Choroid plexus epithelial cell (primary cell): Measurements from ENCODE around the gene SMIM33.
"Not testable (repeated sequence)": the region's sequence is repeated elsewhere in the genome, so short reads cannot be mapped to it uniquely, and the experiment has no call there.

Source experiments
- DNase-seq: peaks from one replicate; pipeline ENCODE4 v3.0.0-alpha.2; 2010; ENCODE audit warnings: low read depth
- H3K4me3 ChIP-seq: 2 replicates; pipeline ENCODE4 v1.5.1; 2011; ENCODE audit warnings: low read depth, mild to moderate bottlenecking, control low read depth, low read length, moderate library complexity
- CTCF ChIP-seq: conservative IDR thresholded peaks from 2 replicates; pipeline ENCODE4 v1.5.1; 2011; ENCODE audit warnings: low read depth, mild to moderate bottlenecking, control low read depth, inconsistent platforms, low read length, moderate library complexity

SMIM33 gene

GRCh38 chr5:139438707-139439012, 32.1 kb upstream of the SMIM33 start:
- no peak for DNase-seq
- no peak for TF ChIP-seq CTCF
- peak overlapping the region; percentile 94 for H3K4me3 ChIP-seq

- peak; percentile 93 for DNase-seq
- peak within 1 kb of the TSS; percentile 94 for H3K4me3 ChIP-seq
- TF ChIP-seq CTCF, result no peak
Measured at GRCh38 chr5:139439013-139439903, 31.5 kb upstream of the SMIM33 start, which contains the start of gene DNAJC18. DNAJC18 (minus strand) TSS chr5:139439525; CDS start chr5:139439445, 80 bp downstream.

- not testable (repeated sequence) for DNase-seq, H3K4me3 ChIP-seq
Measured at GRCh38 chr5:139440416-139440815, 30.4 kb upstream of the SMIM33 start.

- DNase-seq, result peak; percentile 79
- H3K4me3 ChIP-seq, result no peak overlapping the region
- no peak for TF ChIP-seq CTCF
Measured at GRCh38 chr5:139443831-139444453, 26.9 kb upstream of the SMIM33 start.

- TF ChIP-seq CTCF, result no peak
- H3K4me3 ChIP-seq, result no peak overlapping the region
- DNase-seq, result peak; percentile 90
Measured at GRCh38 chr5:139445325-139446170, 25.3 kb upstream of the SMIM33 start.

- DNase-seq, result no peak
- TF ChIP-seq CTCF, result no peak
- H3K4me3 ChIP-seq, result no peak overlapping the region
Measured at GRCh38 chr5:139446956-139447779, 23.6 kb upstream of the SMIM33 start.

GRCh38 chr5:139451176-139451575, 19.6 kb upstream of the SMIM33 start:
- TF ChIP-seq CTCF, result no peak
- no peak for DNase-seq
- H3K4me3 ChIP-seq, result no peak overlapping the region
